K562 treated with DMSO at 1 percent for 4 hours (cell line): ENCODE measurements around the gene PTK6. TPM values are rescaled to one million over a fixed set of nuclear protein-coding genes. Genes with fewer than 3 reads are reported as not detected.

ENCODE experiments used
- total RNA-seq: library from RNA; unstranded; fragments of 300-600 nt; gene quantifications from 2 replicates; pipeline ENCODE4 v1.2.3, GENCODE V29; 2022; ENCODE audit not compliant: insufficient read depth

Gene PTK6
- total RNA-seq, result not detected in 2 replicates

DNA sequence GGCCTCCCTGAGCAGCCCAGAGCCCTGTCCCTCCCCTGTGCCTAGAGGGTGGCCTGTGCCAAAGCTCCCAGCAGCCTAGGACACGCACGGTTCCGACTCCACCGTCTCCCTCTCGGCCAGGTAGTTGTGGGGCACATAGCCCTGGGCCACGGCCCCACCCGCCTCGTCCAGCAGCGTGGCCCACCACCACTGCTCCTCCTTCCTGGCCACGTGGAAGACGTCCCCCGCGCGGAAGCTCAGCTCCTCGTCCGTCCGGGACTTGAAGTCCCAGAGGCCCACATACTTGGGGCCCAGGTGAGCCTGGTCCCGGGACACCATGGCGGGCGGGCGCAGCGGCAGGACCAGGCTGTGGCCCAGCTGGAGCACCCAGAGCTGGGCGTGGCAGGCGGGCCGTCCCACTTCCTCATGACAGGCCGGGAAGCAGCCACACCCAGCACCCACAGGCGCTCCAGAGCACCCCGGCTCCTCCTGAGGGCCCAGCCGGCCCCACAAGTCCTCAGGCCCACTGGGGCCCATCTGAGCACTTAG lies at the start of gene PTK6:
PTK6 (minus strand) TSS at position 380 of the 528 bp plus-strand sequence; CDS start at position 318, 62 bp downstream.

DNA sequence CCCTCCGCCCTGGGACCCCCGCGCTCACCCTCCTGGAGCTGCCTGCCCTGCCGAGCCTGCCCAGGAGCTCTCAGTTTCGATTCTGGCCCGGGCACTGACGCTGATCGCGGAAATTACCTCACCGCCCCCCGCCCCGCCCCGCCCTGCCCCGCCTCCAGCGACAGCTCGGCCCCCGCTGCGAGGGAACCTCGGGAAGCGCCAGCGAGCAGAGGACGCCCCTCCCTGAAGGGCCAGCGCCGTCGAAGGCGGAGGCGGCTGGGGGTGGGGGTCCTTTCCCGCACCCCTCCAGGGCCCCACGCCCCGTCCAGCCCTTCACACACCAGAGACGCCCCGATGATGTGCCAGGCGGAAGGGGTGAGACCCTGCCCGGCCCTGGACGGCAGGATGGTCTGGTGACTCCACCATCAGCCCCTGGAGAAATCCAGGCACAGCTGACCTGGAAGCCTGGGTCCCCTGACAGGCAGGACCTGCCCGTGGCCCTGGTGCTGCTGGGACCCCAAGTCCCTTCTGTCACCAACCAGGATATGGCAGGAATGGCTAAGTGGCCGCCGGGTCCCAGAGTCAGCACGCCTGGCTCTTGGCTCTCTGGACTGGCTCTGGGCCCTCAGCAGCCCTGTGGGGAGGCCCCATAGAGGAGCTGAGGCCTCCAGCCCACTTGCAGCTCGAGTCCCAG lies 37.1 kb upstream of the PTK6 start, which contains the start of gene HELZ2:
HELZ2 (minus strand) TSS at position 84 of the 673 bp plus-strand sequence. CDS start 1,854 bp downstream, outside the sequence.

DNA sequence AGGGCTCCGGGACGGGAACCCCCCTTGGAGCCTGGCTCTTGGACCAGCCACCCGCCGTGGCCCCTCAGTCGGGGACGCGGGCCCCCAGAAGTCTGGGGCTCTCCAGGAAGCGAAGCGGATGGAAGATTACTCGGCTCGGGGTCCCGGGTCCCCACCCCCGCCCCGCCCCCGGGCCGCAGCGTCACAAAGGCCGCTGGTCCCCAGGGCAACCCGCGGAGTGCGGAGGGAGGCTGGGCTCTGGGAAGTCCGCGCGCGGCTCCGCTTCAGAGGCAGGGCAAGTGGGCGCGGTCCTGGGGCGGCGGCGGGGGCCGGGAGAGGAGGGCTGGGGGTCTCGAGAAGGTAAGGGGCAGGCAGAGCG lies 16.7 kb upstream of the PTK6 start, which contains the start of gene FNDC11:
FNDC11 (plus strand) TSS at position 227 of the 358 bp plus-strand sequence. CDS start 1,505 bp downstream, outside the sequence.

GRCh38 chr20:63547725-63548480 lies 10.7 kb upstream of the PTK6 start, which contains the start of gene SRMS:
Gene SRMS (minus strand): TSS chr20:63547749. CDS start chr20:63547463, 286 bp downstream.

DNA sequence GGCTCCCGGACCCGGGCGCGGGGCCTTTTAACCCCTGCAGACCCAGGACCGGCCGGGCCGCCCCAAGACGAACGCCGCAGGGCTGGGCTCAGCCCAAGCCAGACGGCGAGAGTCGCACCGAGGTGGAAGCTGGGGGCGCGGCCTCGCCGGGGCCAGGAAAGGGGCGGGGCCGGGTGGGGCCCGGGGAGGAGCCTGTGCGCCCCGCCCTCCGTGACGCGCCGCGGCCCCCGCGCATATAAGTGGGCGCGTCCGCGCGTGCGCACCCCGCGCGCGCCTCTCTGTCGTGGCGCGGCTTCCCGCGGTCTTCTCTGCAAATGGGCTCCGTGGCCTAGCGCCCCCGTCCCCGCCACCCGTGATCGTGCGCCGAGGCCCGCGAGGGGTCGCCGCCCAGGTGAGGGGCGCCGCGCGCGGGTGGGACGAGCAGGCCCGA lies 16.7 kb downstream of the PTK6 start, which contains the start of gene PPDPF:
PPDPF (plus strand) TSS at position 262 of the 430 bp plus-strand sequence. CDS start 544 bp downstream, outside the sequence.

DNA sequence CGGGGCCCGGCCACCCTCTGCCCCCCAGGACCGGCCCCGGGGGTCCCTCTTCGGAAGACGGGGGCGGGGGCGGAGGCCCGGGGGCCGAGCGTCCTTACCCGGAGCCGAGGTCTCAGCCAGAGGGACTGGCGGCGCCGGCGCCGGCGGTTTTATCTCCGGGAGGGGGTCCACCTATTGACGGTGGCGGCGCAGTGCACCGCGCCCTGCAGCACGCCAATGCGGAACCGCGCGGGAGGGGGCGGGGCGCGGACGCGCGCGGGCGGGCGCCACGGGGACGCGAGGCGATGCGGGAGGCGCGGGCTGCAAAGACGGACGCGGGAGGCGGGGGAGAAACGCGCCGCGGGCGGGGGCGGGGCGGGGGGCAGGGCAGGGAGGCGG lies 38.2 kb downstream of the PTK6 start, which contains the start of gene EEF1A2:
EEF1A2 (minus strand) TSS at position 124 of the 378 bp plus-strand sequence. CDS start 1,320 bp downstream, outside the sequence.

Other genes with a start within 250 kb of the PTK6 start
- gene COL20A1, start 244.2 kb downstream of the PTK6 start, total RNA-seq, result not detected in 2 replicates
- not detected in 2 replicates for gene CHRNA4, start 176.0 kb downstream of the PTK6 start, total RNA-seq
- not detected in 2 replicates for gene KCNQ2, start 64.7 kb downstream of the PTK6 start, total RNA-seq
- gene EEF1A2, start 38.3 kb downstream of the PTK6 start, total RNA-seq, result 79.2 and 82.8 TPM in 2 replicates
- 97.8 and 102 TPM in 2 replicates for gene PPDPF, start 16.6 kb downstream of the PTK6 start, total RNA-seq
- gene SRMS, start 10.4 kb upstream of the PTK6 start, total RNA-seq, result not detected in 2 replicates
- gene FNDC11, start 16.8 kb upstream of the PTK6 start, total RNA-seq, result 0.27 TPM in 1 of 2 replicates, not detected in the other
- gene HELZ2, start 36.9 kb upstream of the PTK6 start, total RNA-seq, result 26.0 and 31.7 TPM in 2 replicates
- gene GMEB2, start 89.7 kb upstream of the PTK6 start, total RNA-seq, result 9.0 and 9.1 TPM in 2 replicates
- 12.4 and 14.0 TPM in 2 replicates for gene STMN3, start 116.0 kb upstream of the PTK6 start, total RNA-seq
- 8.6 TPM in 2 replicates for gene RTEL1, start 120.9 kb upstream of the PTK6 start, total RNA-seq
- 1.6 and 2.7 TPM in 2 replicates for gene TNFRSF6B, start 159.3 kb upstream of the PTK6 start, total RNA-seq
- 25.5 and 28.4 TPM in 2 replicates for gene ARFRP1, start 170.6 kb upstream of the PTK6 start, total RNA-seq
- gene ZGPAT, start 170.7 kb upstream of the PTK6 start, total RNA-seq, result 7.8 and 13.9 TPM in 2 replicates
- 13.3 and 13.4 TPM in 2 replicates for gene LIME1, start 199.3 kb upstream of the PTK6 start, total RNA-seq
- 33.3 and 40.7 TPM in 2 replicates for gene SLC2A4RG, start 202.4 kb upstream of the PTK6 start, total RNA-seq